Adrenal gland (tissue), 12 donors: Measurements from ENCODE around the gene RHOBTB1. TPM values are rescaled to one million over a fixed set of nuclear protein-coding genes. Genes with fewer than 3 reads are reported as not detected.

Experiments
- DNase-seq, 7 donors: peaks; one replicate each; pipeline ENCODE4 v3.0.0-alpha.2; 2019 to 2020
- H3K27ac ChIP-seq, 5 donors: fragments of 200-600 bp; sonication (generic) in 4 of 5; 1 replicate in 3 of 5; 2 replicates in 2 of 5; pipeline versions ENCODE4 v1.5.1 to v1.8.0; 2016 to 2020; ENCODE audit warnings: mild to moderate bottlenecking in 1 of 5
- H3K27me3 ChIP-seq: fragments of 200-600 bp; 2 replicates; pipeline ENCODE4 v1.8.0; 2021
- H3K36me3 ChIP-seq, 2 donors: fragments of 200-600 bp; replicated peaks in 1 of 2; 1 replicate in 1 of 2; 2 replicates in 1 of 2; pipeline versions ENCODE4 v1.5.1 to v1.8.0; 2018 to 2022
- H3K4me1 ChIP-seq, 2 donors: fragments of 200-600 bp; replicated peaks in 1 of 2; 1 replicate in 1 of 2; 2 replicates in 1 of 2; pipeline versions ENCODE4 v1.5.1 to v1.8.0; 2018 to 2021
- H3K4me3 ChIP-seq, 4 donors: fragments of 200-600 bp; sonication (generic) in 3 of 4; one replicate each; pipeline ENCODE4 v1.5.1; 2016 to 2018
- H3K9me3 ChIP-seq, 3 donors: fragments of 200-600 bp; sonication (generic) in 1 of 3; replicated peaks in 1 of 3; 1 replicate in 2 of 3; 2 replicates in 1 of 3; pipeline versions ENCODE4 v1.5.1 to v1.8.0; 2016 to 2021
- CTCF ChIP-seq, 6 experiments: fragments of 450-650 bp in 4 of 6; fragments of 200-600 bp in 2 of 6; sonication (generic) in 1 of 6; IDR thresholded peaks; 1 replicate in 5 of 6; 2 replicates in 1 of 6; pipeline versions ENCODE4 v1.5.1 to v1.8.0; 2016 to 2021; ENCODE audit warnings: antibody characterized with exemption in 6 of 6, mild to moderate bottlenecking in 2 of 6, moderate library complexity in 1 of 6
- POLR2A ChIP-seq, 2 donors: fragments of 450-650 bp; IDR thresholded peaks; one replicate each; pipeline ENCODE4 v1.6.1; 2017; ENCODE audit warnings: antibody characterized with exemption in 2 of 2, mild to moderate bottlenecking in 2 of 2, moderate library complexity in 1 of 2
- WGBS, 4 donors: extraction: QIAGEN DNeasy Blood & Tissue Kit in 2 of 4; methylation state at CpG; one replicate each; pipeline versions ENCODE4 v1.1.5 to v1.1.7; 2013 to 2017; 5-methylcytosine and 5-hydroxymethylcytosine counted together
- intact Hi-C, 2 donors: fragments of 100-400 bp; cut with DNase I; formaldehyde crosslinking; loops; one replicate each; pipeline versions ENCODE4 v1.14.1 to v1.15.0; 2022 to 2023
- polyA plus RNA-seq, 3 donors: library from polyadenylated mRNA; stranded (reverse); fragments of 200-250 nt in 2 of 3; fragments of 350-450 nt in 1 of 3; fragmentation: Illumina TruSeq in 1 of 3; extraction: RNeasy Lipid Tissue Mini Kit (QIAGEN cat#74804) in 1 of 3; gene quantifications; one replicate each; pipeline ENCODE4 v1.2.3, GENCODE V29; 2013 to 2014
- total RNA-seq, 9 donors: library from RNA; depleted of rRNA in 4 of 9; stranded (reverse); fragments of >200 nt in 4 of 9; fragments of 120-200 nt in 1 of 9; fragmentation: NEBNext Ultra II Directional in 1 of 9; extraction: Animal tissue kit (Norgen Biotek cat#: 25700) in 1 of 9; gene quantifications; one replicate each; pipeline versions ENCODE4 v1.1.0 to v1.2.4, GENCODE V29; 2013 to 2023
- donor health status: healthy with polysubstance abuse.
- donor health status: Bipolar disorder and iron deficiency.
- donor health status: DM: yes; HTN: yes; CAD: no.
- donor health status: DM: no; HTN: no; CAD: no.
- donor health status: DM: no; HTN: no; CAD: no.
- donor health status: DM: yes; HTN: yes; CAD: no.

RHOBTB1 gene
- total and polyA plus RNA-seq, 12 donors, result 7.9 to 122 (median 26.6) TPM

GRCh38 chr10:60955957-60956425 lies 12.0 kb upstream of the RHOBTB1 start:
- no peaks in the 10 kb centered on the region for H3K9me3 ChIP-seq
- intact Hi-C loops, result no loop called here
- no peak for TF ChIP-seq CTCF (IDR thresholded peaks at IDR 0.05)
- TF ChIP-seq POLR2A (IDR thresholded peaks at IDR 0.05), result no peak
- H3K4me1 ChIP-seq, result peaks cover 0 to 6% of the 10 kb centered on the region in 2 donors
- WGBS, 4 donors, result 85 to 93% (median 91%) methylated on average over 2 of the region's 2 CpGs
- no peaks in the 10 kb centered on the region for H3K36me3 ChIP-seq
- no peak overlapping the region for H3K4me3 ChIP-seq
- H3K27me3 ChIP-seq, result no peaks in the 10 kb centered on the region
- no peak for DNase-seq
- no peak overlapping the region for H3K27ac ChIP-seq

DNA sequence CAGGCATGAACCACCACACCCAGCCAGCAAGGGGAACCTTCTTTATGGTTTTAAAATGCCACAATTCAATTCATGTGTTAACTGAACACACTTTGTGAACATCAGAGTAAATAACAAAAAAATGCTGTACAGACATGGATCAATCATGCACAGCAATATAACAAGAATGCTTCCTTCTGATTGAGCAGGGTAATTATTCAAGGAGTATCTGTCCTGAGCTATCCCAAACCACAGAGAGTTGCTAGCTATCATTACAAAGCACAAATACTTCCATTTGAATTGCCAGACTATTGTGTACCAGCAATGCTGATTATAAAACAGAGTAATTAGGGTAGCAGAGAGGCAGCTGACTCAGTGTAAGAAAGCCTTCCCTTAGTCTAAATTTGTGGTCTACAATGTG lies 11.3 kb upstream of the RHOBTB1 start:
- H3K36me3 ChIP-seq, result no peaks in the 10 kb centered on the region
- DNase-seq, result no peak
- intact Hi-C loops, result no loop called here
- peaks cover 0 to 6% of the 10 kb centered on the region in 2 donors for H3K4me1 ChIP-seq
- H3K27me3 ChIP-seq, result no peaks in the 10 kb centered on the region
- no peaks in the 10 kb centered on the region for H3K9me3 ChIP-seq
- TF ChIP-seq CTCF (IDR thresholded peaks at IDR 0.05) (no peak), POLR2A (IDR thresholded peaks at IDR 0.05) (no peak)
- no peak overlapping the region for H3K4me3 ChIP-seq
- H3K27ac ChIP-seq, result no peak overlapping the region

- Histone ChIP-seq H3K4me1 (peaks cover 0 to 2% of the 10 kb centered on the region in 2 donors), H3K27me3 (no peaks in the 10 kb centered on the region), H3K36me3 (no peaks in the 10 kb centered on the region), H3K27ac (no peak overlapping the region), H3K9me3 (no peaks in the 10 kb centered on the region), H3K4me3 (no peak overlapping the region)
- intact Hi-C loops, result no loop called here
- TF ChIP-seq POLR2A (IDR thresholded peaks at IDR 0.05), result no peak
- TF ChIP-seq CTCF (IDR thresholded peaks at IDR 0.05), result no peak
- WGBS, 4 donors, result 80 to 95% (median 89%) methylated on average over 1 of the region's 1 CpG
- no peak for DNase-seq
Measured at GRCh38 chr10:60954035-60954434, 10.1 kb upstream of the RHOBTB1 start.

- no peaks in the 10 kb centered on the region for H3K36me3 ChIP-seq
- no peaks in the 10 kb centered on the region for H3K27me3 ChIP-seq
- H3K9me3 ChIP-seq, result no peaks in the 10 kb centered on the region
- no peaks in the 10 kb centered on the region for H3K4me1 ChIP-seq
- DNase-seq, result no peak
- TF ChIP-seq POLR2A (IDR thresholded peaks at IDR 0.05), result no peak
- TF ChIP-seq CTCF (IDR thresholded peaks at IDR 0.05), result no peak
- 71 to 77% (median 74%) methylated on average over 3 of the region's 3 CpGs for WGBS, 4 donors
- no peak overlapping the region for H3K27ac ChIP-seq
- intact Hi-C loops, result no loop called here
- no peak overlapping the region for H3K4me3 ChIP-seq
Measured at GRCh38 chr10:60953420-60953819, 9.4 kb upstream of the RHOBTB1 start.
